ENCODE measurements around the gene LDLRAD4. TPM values are rescaled to one million over a fixed set of nuclear protein-coding genes. Genes with fewer than 3 reads are reported as not detected.

LDLRAD4 gene
- total RNA-seq, 6 donors from 2014 or later = 19.5 to 26.6 (median 24.4) TPM

DNA sequence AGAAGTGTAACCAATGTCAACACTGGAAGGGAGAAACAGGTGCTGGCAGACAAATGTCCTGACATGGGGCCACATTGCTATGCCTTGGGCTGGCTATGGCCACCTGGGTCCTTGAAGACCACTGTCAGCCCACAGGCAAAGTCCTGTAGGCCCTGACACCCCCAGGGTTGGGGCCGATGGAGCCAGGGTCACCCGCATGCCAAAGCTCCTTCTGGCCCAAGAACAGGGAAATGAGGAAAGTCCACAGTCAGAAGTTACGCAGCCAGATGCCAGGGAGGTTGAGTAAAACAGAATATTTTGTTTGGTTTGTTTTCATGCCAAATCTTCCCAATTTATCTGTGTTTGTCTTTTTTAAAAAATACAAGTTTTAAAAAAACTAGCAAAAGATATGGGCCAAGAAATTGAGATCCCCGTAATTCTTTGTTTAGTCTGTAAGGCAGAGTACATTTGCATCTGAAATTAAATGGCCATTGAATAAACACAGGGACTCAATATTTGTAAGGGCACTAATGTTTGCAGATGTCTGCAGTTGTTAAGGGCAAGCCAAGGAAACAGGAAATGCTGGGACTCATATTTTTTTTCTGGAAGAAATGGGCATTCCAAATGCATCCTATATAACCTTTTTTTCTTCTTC, 321.4 kb downstream of the LDLRAD4 start:
- no peaks in the 10 kb centered on the region for H3K27me3 ChIP-seq
- peaks cover 0 to 11% (median 5%) of the 10 kb centered on the region in 4 donors for H3K4me1 ChIP-seq
- H3K4me3 ChIP-seq = no peak overlapping the region
- H3K9me3 ChIP-seq = no peaks in the 10 kb centered on the region
- WGBS, 2 donors = 65 to 67% methylated on average over 4 of the region's 4 CpGs
- H3K36me3 ChIP-seq = no peaks in the 10 kb centered on the region
- no peak overlapping the region for H3K27ac ChIP-seq
- TF ChIP-seq POLR2A (IDR thresholded peaks at IDR 0.05) = no peak
- no peak for TF ChIP-seq POLR2AphosphoS5 (IDR thresholded peaks at IDR 0.05)
- TF ChIP-seq, protein P1, sequence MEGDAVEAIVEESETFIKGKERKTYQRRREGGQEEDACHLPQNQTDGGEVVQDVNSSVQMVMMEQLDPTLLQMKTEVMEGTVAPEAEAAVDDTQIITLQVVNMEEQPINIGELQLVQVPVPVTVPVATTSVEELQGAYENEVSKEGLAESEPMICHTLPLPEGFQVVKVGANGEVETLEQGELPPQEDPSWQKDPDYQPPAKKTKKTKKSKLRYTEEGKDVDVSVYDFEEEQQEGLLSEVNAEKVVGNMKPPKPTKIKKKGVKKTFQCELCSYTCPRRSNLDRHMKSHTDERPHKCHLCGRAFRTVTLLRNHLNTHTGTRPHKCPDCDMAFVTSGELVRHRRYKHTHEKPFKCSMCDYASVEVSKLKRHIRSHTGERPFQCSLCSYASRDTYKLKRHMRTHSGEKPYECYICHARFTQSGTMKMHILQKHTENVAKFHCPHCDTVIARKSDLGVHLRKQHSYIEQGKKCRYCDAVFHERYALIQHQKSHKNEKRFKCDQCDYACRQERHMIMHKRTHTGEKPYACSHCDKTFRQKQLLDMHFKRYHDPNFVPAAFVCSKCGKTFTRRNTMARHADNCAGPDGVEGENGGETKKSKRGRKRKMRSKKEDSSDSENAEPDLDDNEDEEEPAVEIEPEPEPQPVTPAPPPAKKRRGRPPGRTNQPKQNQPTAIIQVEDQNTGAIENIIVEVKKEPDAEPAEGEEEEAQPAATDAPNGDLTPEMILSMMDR (IDR thresholded peaks at IDR 0.05) = no peak
- no peak for TF ChIP-seq EP300 (IDR thresholded peaks at IDR 0.05)
- ATAC-seq (ENCODE audit: low FRiP score in 2 of 2) = no peak
- no peak for DNase-seq

DNA sequence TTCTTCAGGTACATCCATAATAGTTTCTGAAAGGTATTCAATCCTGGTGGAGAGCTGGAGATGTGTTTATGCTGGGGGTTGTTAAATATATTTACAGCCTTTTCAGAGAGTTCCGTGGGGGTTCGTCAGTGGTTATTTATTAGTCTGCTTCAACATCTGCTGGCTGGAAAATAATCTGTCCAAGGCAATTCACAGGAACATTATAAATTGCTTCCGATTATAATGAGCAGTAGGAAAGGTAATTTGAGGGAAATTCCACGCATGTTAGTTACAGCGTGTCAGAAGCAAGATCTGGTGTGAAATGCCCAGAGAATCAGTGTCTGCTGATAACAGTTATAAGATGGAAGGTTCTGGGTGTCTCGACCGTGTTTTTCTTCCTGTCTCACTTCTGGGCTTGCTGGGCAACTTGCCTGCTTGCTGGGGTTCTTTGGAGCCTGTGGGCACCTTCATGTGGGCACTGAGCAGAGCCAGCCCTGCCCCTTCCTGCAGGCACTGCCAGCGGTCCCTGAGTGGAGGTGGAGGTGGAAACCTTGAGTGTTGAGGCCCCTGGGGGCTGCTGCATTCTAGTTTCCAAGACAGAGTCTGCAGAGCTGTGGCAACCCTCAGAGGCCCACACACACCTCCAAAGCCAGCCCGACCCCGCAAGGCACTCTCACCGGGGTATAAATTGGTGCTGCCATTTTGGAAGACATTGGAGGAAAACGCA, 322.1 kb downstream of the LDLRAD4 start:
- H3K36me3 ChIP-seq = no peaks in the 10 kb centered on the region
- H3K4me3 ChIP-seq = no peak overlapping the region
- H3K9me3 ChIP-seq = no peaks in the 10 kb centered on the region
- peaks cover 0 to 11% (median 5%) of the 10 kb centered on the region in 4 donors for H3K4me1 ChIP-seq
- ATAC-seq (ENCODE audit: low FRiP score in 2 of 2) = no peak
- no peak for TF ChIP-seq POLR2AphosphoS5 (IDR thresholded peaks at IDR 0.05)
- TF ChIP-seq EP300 (IDR thresholded peaks at IDR 0.05) = no peak
- TF ChIP-seq, protein P1 (IDR thresholded peaks at IDR 0.05) = no peak
- no peak for TF ChIP-seq POLR2A (IDR thresholded peaks at IDR 0.05)
- WGBS, 2 donors = 69 to 70% methylated on average over 11 to 12 of the region's 12 CpGs
- H3K27ac ChIP-seq = no peak overlapping the region
- no peaks in the 10 kb centered on the region for H3K27me3 ChIP-seq
- peak in 1 of 2 donors; percentile 36 for DNase-seq

DNA sequence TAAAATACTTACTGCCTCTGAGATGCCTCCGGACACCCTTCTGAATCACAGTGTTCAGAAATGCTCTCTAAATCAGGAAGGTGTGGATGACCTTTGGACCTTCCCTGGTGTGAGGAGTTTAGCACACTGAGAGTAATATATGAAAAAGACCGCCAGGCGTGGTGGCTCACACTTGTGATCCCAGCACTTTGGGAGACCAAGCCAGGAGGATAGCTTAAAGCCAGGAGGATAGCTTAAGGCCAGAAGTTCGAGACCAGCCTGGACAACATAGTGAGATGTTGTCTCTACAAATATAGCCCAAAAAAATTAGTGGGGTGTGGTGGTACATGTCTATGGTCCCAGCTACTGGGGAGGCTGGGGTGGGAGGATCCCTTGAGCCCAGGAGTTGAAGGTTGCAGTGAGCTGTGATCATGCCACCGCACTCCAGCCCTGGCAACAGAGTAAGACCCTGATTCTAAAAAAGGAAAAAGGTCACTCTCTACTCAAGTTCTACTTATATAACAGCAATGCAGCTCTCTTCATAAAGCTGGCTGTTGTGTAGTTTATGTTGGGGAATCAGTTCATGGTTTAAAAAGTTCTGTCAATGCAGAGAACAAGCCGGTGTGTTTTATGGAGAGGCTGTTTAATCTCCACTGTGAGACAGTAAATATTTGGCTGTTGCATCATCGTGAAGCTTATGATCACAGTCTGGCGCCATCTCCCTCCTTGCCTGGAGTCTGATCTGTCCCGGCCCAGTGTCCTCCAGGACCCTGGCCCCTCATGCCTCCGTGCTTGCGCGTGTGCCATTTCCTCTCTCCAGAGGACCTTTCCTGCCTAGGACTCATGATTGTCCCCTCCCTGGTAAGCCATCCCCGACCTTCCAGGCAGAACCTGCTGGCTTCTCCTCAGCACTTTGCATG, 323.3 kb downstream of the LDLRAD4 start:
- DNase-seq (no peak), ATAC-seq (ENCODE audit: low FRiP score in 2 of 2) (no peak)
- no peaks in the 10 kb centered on the region for H3K27me3 ChIP-seq
- peaks cover 0 to 11% (median 5%) of the 10 kb centered on the region in 4 donors for H3K4me1 ChIP-seq
- 78 to 81% methylated on average over 13 of the region's 13 CpGs for WGBS, 2 donors
- no peak overlapping the region for H3K27ac ChIP-seq
- no peaks in the 10 kb centered on the region for H3K9me3 ChIP-seq
- TF ChIP-seq, protein P1 (IDR thresholded peaks at IDR 0.05) = no peak
- TF ChIP-seq POLR2AphosphoS5 (IDR thresholded peaks at IDR 0.05) = no peak
- no peaks in the 10 kb centered on the region for H3K36me3 ChIP-seq
- no peak overlapping the region for H3K4me3 ChIP-seq

GRCh38 chr18:13542520-13542847, 323.9 kb downstream of the LDLRAD4 start:
- no peak overlapping the region for H3K4me3 ChIP-seq
- TF ChIP-seq, protein P1 (IDR thresholded peaks at IDR 0.05) = no peak
- no peak for TF ChIP-seq POLR2A (IDR thresholded peaks at IDR 0.05)
- TF ChIP-seq POLR2AphosphoS5 (IDR thresholded peaks at IDR 0.05) = no peak
- TF ChIP-seq EP300 (IDR thresholded peaks at IDR 0.05) = no peak
- no peak for ATAC-seq (ENCODE audit: low FRiP score in 2 of 2)
- WGBS, 2 donors = 80 to 85% methylated on average over 7 of the region's 7 CpGs
- DNase-seq = no peak
- peaks cover 0 to 11% (median 5%) of the 10 kb centered on the region in 4 donors for H3K4me1 ChIP-seq
- H3K9me3 ChIP-seq = no peaks in the 10 kb centered on the region
- no peaks in the 10 kb centered on the region for H3K27me3 ChIP-seq
- H3K36me3 ChIP-seq = no peaks in the 10 kb centered on the region
- no peak overlapping the region for H3K27ac ChIP-seq

Measured in upper lobe of left lung (tissue), 6 donors.